Mesenchymal stem cell (in vitro differentiated cells and primary cell): ENCODE measurements around the gene CLPSL1.

ENCODE experiments used
- DNase-seq: peaks from one replicate; pipeline ENCODE4 v3.0.0-alpha.2; 2013
- H2AFZ ChIP-seq: one replicate; pipeline ENCODE4 v1.6.1; 2013; ENCODE audit warnings: low read depth, mild to moderate bottlenecking, control low read depth, inconsistent platforms, low read length, moderate library complexity
- H2AK5ac ChIP-seq: 2 replicates; pipeline ENCODE4 v1.6.1; 2013; ENCODE audit warnings: low read length, moderate library complexity, mild to moderate bottlenecking, inconsistent platforms; ENCODE audit not compliant: severe bottlenecking
- H2BK120ac ChIP-seq: one replicate; pipeline ENCODE4 v1.6.1; 2013; ENCODE audit warnings: low read depth, mild to moderate bottlenecking, inconsistent platforms, low read length, moderate library complexity
- H2BK12ac ChIP-seq, 2 experiments: one replicate each; pipeline ENCODE4 v1.6.1; 2013; ENCODE audit warnings: inconsistent platforms in 2 of 2, low read length in 2 of 2, mild to moderate bottlenecking in 2 of 2, moderate library complexity in 2 of 2, control low read depth in 1 of 2
- H2BK15ac ChIP-seq: one replicate; pipeline ENCODE4 v1.6.1; 2013; ENCODE audit warnings: mild to moderate bottlenecking, low read depth, inconsistent platforms; ENCODE audit not compliant: poor library complexity, severe bottlenecking
- H2BK5ac ChIP-seq: 2 replicates; pipeline ENCODE4 v1.6.1; 2013; ENCODE audit warnings: low read depth, mild to moderate bottlenecking, low read length, control low read depth, inconsistent platforms; ENCODE audit not compliant: poor library complexity, severe bottlenecking
- H3K14ac ChIP-seq, 2 experiments: one replicate each; pipeline ENCODE4 v1.6.1; 2013; ENCODE audit warnings: inconsistent platforms in 2 of 2, low read length in 2 of 2, control low read depth in 1 of 2, mild to moderate bottlenecking in 1 of 2, moderate library complexity in 1 of 2
- H3K18ac ChIP-seq, 2 experiments: one replicate each; pipeline ENCODE4 v1.6.1; 2013; ENCODE audit warnings: inconsistent platforms in 2 of 2, low read length in 2 of 2, control low read depth in 1 of 2, low read depth in 1 of 2, mild to moderate bottlenecking in 1 of 2
- H3K23ac ChIP-seq, 2 experiments: one replicate each; pipeline ENCODE4 v1.6.1; 2013; ENCODE audit warnings: inconsistent platforms in 2 of 2, low read length in 2 of 2, mild to moderate bottlenecking in 2 of 2, moderate library complexity in 2 of 2, control low read depth in 1 of 2
- H3K27ac ChIP-seq: 2 replicates; pipeline ENCODE4 v1.5.1; 2013; ENCODE audit warnings: mild to moderate bottlenecking, moderate library complexity, low read length, control low read depth, inconsistent platforms; ENCODE audit not compliant: poor library complexity, severe bottlenecking
- H3K27me3 ChIP-seq, 2 experiments: 2 replicates each; pipeline versions ENCODE4 v1.6.1 to v1.7.0; 2013; ENCODE audit warnings: low read length in 2 of 2, mild to moderate bottlenecking in 2 of 2, moderate library complexity in 2 of 2, control low read depth in 1 of 2, inconsistent platforms in 1 of 2; ENCODE audit not compliant: control insufficient read depth in 1 of 2, insufficient read depth in 1 of 2
- H3K36me3 ChIP-seq, 2 experiments: 2 replicates each; pipeline versions ENCODE4 v1.6.1 to v1.7.0; 2013; ENCODE audit warnings: low read length in 2 of 2, control low read depth in 1 of 2, inconsistent platforms in 1 of 2, low read depth in 1 of 2, mild to moderate bottlenecking in 1 of 2; ENCODE audit not compliant: insufficient read depth in 2 of 2, control insufficient read depth in 1 of 2
- H3K4ac ChIP-seq, 2 experiments: one replicate each; pipeline ENCODE4 v1.6.1; 2013; ENCODE audit warnings: inconsistent platforms in 2 of 2, low read length in 2 of 2, mild to moderate bottlenecking in 2 of 2, moderate library complexity in 2 of 2, control low read depth in 1 of 2, low read depth in 1 of 2
- H3K4me1 ChIP-seq: 2 replicates; pipeline ENCODE4 v1.6.1; 2013; ENCODE audit warnings: low read depth, low read length, control low read depth; ENCODE audit not compliant: control insufficient read depth, insufficient read depth
- H3K4me2 ChIP-seq: 2 replicates; pipeline ENCODE4 v1.6.1; 2013; ENCODE audit warnings: low read length, mild to moderate bottlenecking, inconsistent platforms; ENCODE audit not compliant: poor library complexity, severe bottlenecking
- H3K4me3 ChIP-seq, 2 experiments: 2 replicates each; pipeline versions ENCODE4 v1.5.1 to v1.7.0; 2013; ENCODE audit warnings: low read length in 2 of 2, mild to moderate bottlenecking in 2 of 2, control low read depth in 1 of 2, low read depth in 1 of 2; ENCODE audit not compliant: insufficient read depth in 1 of 2
- H3K79me1 ChIP-seq: replicated peaks from 2 replicates; pipeline ENCODE4 v1.6.1; 2013; ENCODE audit warnings: mild to moderate bottlenecking, control low read depth, low read length, inconsistent platforms; ENCODE audit not compliant: poor library complexity, severe bottlenecking
- H3K9ac ChIP-seq: 2 replicates; pipeline ENCODE4 v1.7.0; 2013; ENCODE audit warnings: mild to moderate bottlenecking, low read length, moderate library complexity
- H3K9me3 ChIP-seq: 2 replicates; pipeline ENCODE4 v1.7.0; 2013; ENCODE audit warnings: mild to moderate bottlenecking, low read length; ENCODE audit not compliant: control insufficient read depth
- H4K8ac ChIP-seq: one replicate; pipeline ENCODE4 v1.6.1; 2013; ENCODE audit warnings: inconsistent platforms, mild to moderate bottlenecking, low read length, moderate library complexity
- H4K91ac ChIP-seq: one replicate; pipeline ENCODE4 v1.6.1; 2013; ENCODE audit warnings: mild to moderate bottlenecking, low read length, inconsistent platforms
- WGBS: methylation state at CpG from one replicate; pipeline ENCODE4 v1.1.7; 2013; ENCODE audit warnings: mixed read lengths; 5-methylcytosine and 5-hydroxymethylcytosine counted together

The CLPSL1 gene

DNA sequence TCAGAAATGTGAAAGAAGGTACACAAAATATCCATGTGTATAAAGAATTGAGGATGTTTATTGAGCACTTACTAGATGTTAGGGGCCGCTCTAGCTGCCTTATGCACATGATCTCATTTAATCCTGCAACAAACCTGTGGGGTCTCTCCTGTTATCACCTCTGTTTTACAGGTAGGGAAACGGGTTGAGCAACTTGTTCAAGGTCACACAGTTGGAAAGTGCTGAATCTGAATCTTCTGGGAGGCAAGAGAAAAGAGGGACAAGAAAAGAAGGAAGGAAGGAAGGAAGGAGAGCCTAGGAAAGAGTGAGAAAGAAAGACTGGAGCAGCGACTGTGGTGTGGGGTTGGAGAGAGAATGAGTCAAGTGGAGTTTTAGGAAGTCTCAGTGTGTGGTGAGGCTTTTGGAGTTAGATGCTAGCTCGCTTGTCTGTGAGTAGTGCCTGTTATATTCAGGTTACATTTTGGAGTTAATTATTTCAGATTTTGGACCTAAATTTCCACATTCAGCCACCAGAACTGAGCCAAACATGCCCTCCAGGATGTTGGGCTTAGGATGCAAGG is 7.7 kb downstream of the CLPSL1 start:
- H3K9me3 ChIP-seq: peaks cover 3% of the 10 kb centered on the region
- no peak overlapping the region for H4K8ac ChIP-seq
- H3K4me1 ChIP-seq: no peaks in the 10 kb centered on the region
- no peak overlapping the region for H3K14ac ChIP-seq
- H3K4me3 ChIP-seq: no peak overlapping the region
- 70% methylated on average over 3 of the region's 4 CpGs for WGBS
- H2BK12ac ChIP-seq: no peak overlapping the region
- H3K27ac ChIP-seq: no peak overlapping the region
- H3K4ac ChIP-seq: no peak overlapping the region
- H2BK5ac ChIP-seq: no peak overlapping the region
- H3K9ac ChIP-seq: no peak overlapping the region
- no peak overlapping the region for H2AK5ac ChIP-seq
- H2BK120ac ChIP-seq: no peak overlapping the region
- no peak overlapping the region for H2BK15ac ChIP-seq
- H3K36me3 ChIP-seq: no peaks in the 10 kb centered on the region
- DNase-seq: no peak
- no peak overlapping the region for H2AFZ ChIP-seq
- H3K27me3 ChIP-seq: peaks cover 30 to 81% of the 10 kb centered on the region in 2 experiments
- no peak overlapping the region for H3K18ac ChIP-seq
- H3K23ac ChIP-seq: no peak overlapping the region
- no peak overlapping the region for H3K4me2 ChIP-seq
- H4K91ac ChIP-seq: no peak overlapping the region
- H3K79me1 ChIP-seq: no peaks in the 10 kb centered on the region

DNA sequence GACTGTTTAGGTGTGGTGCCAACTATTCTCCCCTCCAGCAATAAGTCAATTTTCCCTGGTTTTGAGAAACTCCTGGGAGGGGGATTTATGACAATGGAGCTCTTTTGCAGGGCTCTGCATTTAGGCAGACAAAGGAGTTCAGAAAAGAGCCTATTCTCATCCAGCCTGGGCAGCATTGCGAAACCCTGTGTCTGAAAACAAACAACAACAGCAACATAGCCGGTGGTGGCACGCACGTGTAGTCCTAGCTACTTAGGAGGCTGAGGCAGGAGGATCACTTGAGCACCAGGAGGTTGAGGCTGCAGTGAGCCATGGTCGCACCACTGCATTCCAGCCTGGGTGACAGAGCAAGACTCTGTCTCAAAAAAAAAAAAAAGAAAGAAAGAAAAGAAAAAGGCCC is 9.9 kb downstream of the CLPSL1 start:
- Histone ChIP-seq H3K23ac (no peak overlapping the region), H4K91ac (no peak overlapping the region), H3K27ac (no peak overlapping the region), H3K27me3 (peaks cover 35 to 76% of the 10 kb centered on the region in 2 experiments), H3K36me3 (no peaks in the 10 kb centered on the region), H3K9ac (no peak overlapping the region), H2BK15ac (no peak overlapping the region), H2BK120ac (no peak overlapping the region), H3K14ac (no peak overlapping the region), H3K4me2 (no peak overlapping the region), H3K4me3 (no peak overlapping the region), H2BK5ac (no peak overlapping the region), H3K9me3 (peaks cover 3% of the 10 kb centered on the region), H2AK5ac (no peak overlapping the region), H2AFZ (no peak overlapping the region), H3K4ac (no peak overlapping the region), H3K4me1 (no peaks in the 10 kb centered on the region), H3K18ac (no peak overlapping the region), H4K8ac (no peak overlapping the region), H2BK12ac (no peak overlapping the region), H3K79me1 (no peaks in the 10 kb centered on the region)
- 78% methylated on average over 5 of the region's 5 CpGs for WGBS
- DNase-seq: no peak

DNA sequence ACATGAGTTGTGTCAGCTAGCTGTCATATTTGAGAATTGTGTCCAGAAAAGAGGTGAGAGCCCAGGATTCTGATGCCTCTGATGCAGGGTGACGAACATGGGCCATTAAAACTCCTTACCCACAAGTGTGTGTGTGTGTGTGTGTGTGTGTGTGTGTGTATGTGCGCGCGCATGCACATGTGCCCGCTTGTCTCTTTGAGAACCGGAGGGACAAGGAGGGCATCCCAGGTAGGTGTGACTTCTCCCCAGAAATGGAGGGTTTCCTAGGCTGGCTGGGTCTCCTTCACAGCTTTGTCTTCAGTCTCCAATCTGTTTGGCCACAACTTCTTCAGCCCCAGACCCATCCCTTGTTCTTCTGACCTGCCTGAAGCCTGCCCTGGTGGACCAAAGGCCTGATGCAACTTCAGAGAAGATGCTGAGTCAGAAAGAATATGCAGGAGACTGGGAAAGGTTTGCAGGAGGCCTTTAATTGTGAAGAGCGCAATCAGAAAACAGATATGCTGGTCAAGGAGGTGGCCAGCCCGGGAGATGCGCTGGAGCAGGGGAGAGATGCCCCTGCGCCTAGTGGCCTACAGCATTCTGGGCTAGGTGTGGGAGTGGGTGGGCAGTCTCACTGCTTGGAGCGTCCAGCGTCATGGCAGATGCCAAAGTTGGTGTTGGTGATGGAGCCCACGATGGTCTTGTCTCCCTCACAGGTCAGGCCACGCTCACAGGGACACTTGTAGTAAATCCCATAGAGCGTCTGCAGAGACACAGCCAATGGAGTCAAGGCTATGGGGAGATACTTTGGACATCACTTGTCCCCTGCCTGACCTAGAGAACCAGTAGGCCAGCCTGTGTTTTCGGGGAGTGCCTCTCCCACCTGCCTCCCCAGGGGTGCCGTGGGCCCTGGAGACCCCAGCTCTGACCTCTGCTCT is 14.0 kb downstream of the CLPSL1 start:
- Histone ChIP-seq H3K4ac (no peak overlapping the region), H3K4me2 (no peak overlapping the region), H3K23ac (no peak overlapping the region), H3K4me3 (no peak overlapping the region), H2BK15ac (no peak overlapping the region), H2AK5ac (no peak overlapping the region), H3K9ac (no peak overlapping the region), H4K8ac (no peak overlapping the region), H3K79me1 (no peaks in the 10 kb centered on the region), H3K27me3 (peaks cover 30 to 64% of the 10 kb centered on the region in 2 experiments), H3K36me3 (no peaks in the 10 kb centered on the region), H2BK120ac (no peak overlapping the region), H4K91ac (no peak overlapping the region), H2AFZ (no peak overlapping the region), H2BK5ac (no peak overlapping the region), H3K18ac (no peak overlapping the region), H3K27ac (no peak overlapping the region), H2BK12ac (no peak overlapping the region), H3K9me3 (peaks cover 3% of the 10 kb centered on the region), H3K14ac (no peak overlapping the region), H3K4me1 (no peaks in the 10 kb centered on the region)
- DNase-seq: no peak
- WGBS: 95% methylated on average over 17 of the region's 17 CpGs

DNA sequence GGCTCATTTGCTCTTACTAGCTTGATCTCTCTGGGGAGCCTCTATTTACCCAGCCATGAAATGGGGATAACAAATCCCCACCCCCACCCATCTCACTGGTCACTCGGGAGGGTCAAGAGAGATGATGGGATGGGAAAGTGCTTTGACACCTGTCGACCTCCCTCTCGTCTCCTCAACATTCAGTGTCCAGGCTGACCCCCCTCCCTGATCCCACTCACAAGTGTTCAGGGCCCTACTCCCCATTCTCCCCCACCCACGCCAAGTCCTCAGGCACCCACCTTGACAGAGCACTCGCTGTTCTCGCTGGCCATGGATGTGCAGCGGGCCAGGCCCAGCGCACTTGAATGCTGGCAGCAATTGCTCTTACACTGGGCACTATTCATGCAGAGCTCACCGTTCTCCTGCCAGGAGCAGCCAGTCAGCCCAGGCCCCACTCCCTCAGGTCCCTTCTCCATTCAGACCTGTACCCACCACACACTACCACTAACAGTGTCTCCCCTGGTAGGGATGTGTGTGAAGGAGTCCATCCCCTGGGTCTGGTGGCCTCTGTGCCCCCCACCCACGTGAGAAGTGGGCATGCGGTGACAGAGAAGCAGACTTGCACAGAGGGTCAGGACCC is 14.7 kb downstream of the CLPSL1 start:
- Histone ChIP-seq H2BK120ac (no peak overlapping the region), H3K27ac (no peak overlapping the region), H3K9ac (no peak overlapping the region), H3K18ac (no peak overlapping the region), H3K36me3 (no peaks in the 10 kb centered on the region), H2AFZ (no peak overlapping the region), H3K79me1 (no peaks in the 10 kb centered on the region), H3K23ac (no peak overlapping the region), H4K8ac (no peak overlapping the region), H3K4me1 (no peaks in the 10 kb centered on the region), H2BK5ac (no peak overlapping the region), H3K14ac (no peak overlapping the region), H3K4me2 (no peak overlapping the region), H3K9me3 (peaks cover 3% of the 10 kb centered on the region), H3K4ac (no peak overlapping the region), H3K4me3 (no peak overlapping the region), H2BK15ac (no peak overlapping the region), H3K27me3 (peaks cover 30 to 60% of the 10 kb centered on the region in 2 experiments), H4K91ac (no peak overlapping the region), H2BK12ac (no peak overlapping the region), H2AK5ac (no peak overlapping the region)
- DNase-seq: no peak
- 91% methylated on average over 11 of the region's 11 CpGs for WGBS
